Measurements from ENCODE around the gene ZCCHC17. TPM values are rescaled to one million over a fixed set of nuclear protein-coding genes. Genes with fewer than 3 reads are reported as not detected.
"Not testable (repeated sequence)": the region's sequence is repeated elsewhere in the genome, so short reads cannot be mapped to it uniquely, and the experiment has no call there.

Gene ZCCHC17
- total RNA-seq, 1 donor from 2014 or later, result 64.5 TPM

DNA sequence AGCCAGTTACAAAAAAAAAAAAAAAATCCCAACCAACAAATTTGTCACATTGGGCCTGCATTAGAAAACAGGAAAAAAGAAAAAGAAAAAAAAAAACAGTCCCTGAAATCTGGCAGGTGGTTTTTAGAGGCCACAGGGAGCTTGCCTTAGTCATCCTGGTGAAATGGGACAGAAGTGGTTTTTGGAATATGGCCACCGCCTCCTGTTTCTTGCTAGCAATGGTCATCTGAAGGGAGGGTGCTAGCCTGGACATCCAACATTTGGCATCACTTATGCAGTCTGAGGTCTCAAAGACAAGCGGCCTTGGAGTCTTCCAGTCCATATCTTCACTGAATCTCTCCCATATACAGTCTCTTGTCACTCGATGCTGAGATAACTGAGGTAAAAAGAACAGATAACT lies 37.1 kb upstream of the ZCCHC17 start:
- no peaks in the 10 kb centered on the region for H3K9me3 Mint-ChIP-seq (ENCODE audit: unreplicated experiment)
- DNase-seq, result no peak
- H3K27me3 Mint-ChIP-seq (ENCODE audit: unreplicated experiment), result no peaks in the 10 kb centered on the region
- H3K4me3 Mint-ChIP-seq (ENCODE audit: unreplicated experiment), result no peak overlapping the region
- no peak overlapping the region for H3K27ac Mint-ChIP-seq (ENCODE audit: unreplicated experiment)
- H3K4me1 Mint-ChIP-seq (ENCODE audit: low read depth, unreplicated experiment), result peaks cover 4% of the 10 kb centered on the region
- TF ChIP-seq CTCF (IDR thresholded peaks at IDR 0.05; ENCODE audit: partially characterized antibody, unreplicated experiment), result no peak
- H3K36me3 Mint-ChIP-seq (ENCODE audit: unreplicated experiment), result peaks cover 4% of the 10 kb centered on the region

DNA sequence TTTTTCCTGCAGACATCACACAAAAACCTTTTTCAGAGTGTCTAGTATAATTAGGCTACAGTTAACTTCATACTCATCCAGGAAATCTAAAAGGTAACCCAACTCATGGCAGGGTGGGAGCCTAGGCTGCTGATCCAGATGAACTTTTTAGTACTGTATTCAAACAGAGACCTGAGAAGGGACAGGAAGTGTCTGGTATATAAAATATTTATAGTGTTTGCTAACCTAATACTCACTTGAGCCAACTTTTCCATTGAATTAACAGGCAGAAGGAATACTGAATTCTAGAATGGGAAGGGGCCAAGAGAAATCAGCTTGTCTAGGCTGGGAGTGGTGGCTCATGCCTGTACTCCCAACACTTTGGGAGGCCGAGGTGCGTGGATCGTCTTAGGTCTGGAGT lies 34.9 kb upstream of the ZCCHC17 start:
- peaks cover 3% of the 10 kb centered on the region for H3K9me3 Mint-ChIP-seq (ENCODE audit: unreplicated experiment)
- peaks cover 2% of the 10 kb centered on the region for H3K4me1 Mint-ChIP-seq (ENCODE audit: low read depth, unreplicated experiment)
- H3K36me3 Mint-ChIP-seq (ENCODE audit: unreplicated experiment), result peaks cover 4% of the 10 kb centered on the region
- no peak overlapping the region for H3K27ac Mint-ChIP-seq (ENCODE audit: unreplicated experiment)
- DNase-seq, result no peak
- TF ChIP-seq CTCF (IDR thresholded peaks at IDR 0.05; ENCODE audit: partially characterized antibody, unreplicated experiment), result no peak
- no peak overlapping the region for H3K4me3 Mint-ChIP-seq (ENCODE audit: unreplicated experiment)
- no peaks in the 10 kb centered on the region for H3K27me3 Mint-ChIP-seq (ENCODE audit: unreplicated experiment)

DNA sequence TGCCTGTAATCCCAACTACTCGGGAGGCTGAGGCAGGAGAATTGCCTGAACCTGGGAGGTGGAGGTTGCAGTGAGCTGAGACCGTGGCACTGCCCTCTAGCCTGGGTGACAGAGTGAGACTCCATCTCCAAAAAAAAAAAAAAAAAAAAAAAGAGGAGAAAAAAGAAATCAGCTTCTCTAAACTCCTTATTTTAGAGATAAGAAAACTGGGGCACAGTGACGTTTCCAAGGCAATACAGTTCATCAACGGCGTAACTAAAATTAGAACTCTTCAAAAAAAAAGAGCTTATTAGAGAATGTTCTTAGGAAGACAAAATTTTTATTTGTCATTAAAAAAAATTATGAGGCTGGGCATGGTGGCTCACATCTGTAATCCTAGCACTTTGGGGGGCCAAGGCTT lies 34.4 kb upstream of the ZCCHC17 start:
- H3K4me1 Mint-ChIP-seq (ENCODE audit: low read depth, unreplicated experiment); DNase-seq; H3K27ac Mint-ChIP-seq (ENCODE audit: unreplicated experiment); H3K4me3 Mint-ChIP-seq (ENCODE audit: unreplicated experiment); H3K27me3 Mint-ChIP-seq (ENCODE audit: unreplicated experiment); H3K36me3 Mint-ChIP-seq (ENCODE audit: unreplicated experiment); H3K9me3 Mint-ChIP-seq (ENCODE audit: unreplicated experiment): not testable (repeated sequence)

DNA sequence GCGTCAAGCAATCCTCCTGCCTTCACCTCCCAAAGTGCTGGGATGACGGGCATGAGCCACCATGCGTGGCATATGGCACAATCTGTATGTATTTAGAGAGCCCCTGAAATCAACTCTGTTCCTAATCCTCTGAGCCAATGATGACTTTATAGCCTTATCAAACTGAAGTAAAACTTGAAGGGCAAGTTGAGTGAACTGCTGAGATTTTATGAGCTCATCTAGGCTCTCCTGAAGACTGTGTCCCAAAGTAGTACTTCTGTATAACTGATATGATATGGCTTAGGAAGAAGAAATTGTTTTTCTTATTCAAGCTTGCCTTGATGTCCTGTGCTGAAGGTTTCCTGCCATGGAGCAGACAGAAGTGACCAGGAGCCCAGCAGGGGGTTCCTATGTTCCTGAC lies 33.4 kb upstream of the ZCCHC17 start:
- Mint-ChIP-seq H3K4me1 (ENCODE audit: low read depth, unreplicated experiment) (peaks cover 2% of the 10 kb centered on the region), H3K36me3 (ENCODE audit: unreplicated experiment) (no peaks in the 10 kb centered on the region), H3K27ac (ENCODE audit: unreplicated experiment) (no peak overlapping the region), H3K9me3 (ENCODE audit: unreplicated experiment) (peaks cover 3% of the 10 kb centered on the region), H3K4me3 (ENCODE audit: unreplicated experiment) (no peak overlapping the region), H3K27me3 (ENCODE audit: unreplicated experiment) (no peaks in the 10 kb centered on the region)
- no peak for DNase-seq
- TF ChIP-seq CTCF (IDR thresholded peaks at IDR 0.05; ENCODE audit: partially characterized antibody, unreplicated experiment), result no peak

GRCh38 chr1:31264790-31265386 lies 31.9 kb upstream of the ZCCHC17 start:
- Mint-ChIP-seq H3K27me3 (ENCODE audit: unreplicated experiment) (no peaks in the 10 kb centered on the region), H3K9me3 (ENCODE audit: unreplicated experiment) (peaks cover 3% of the 10 kb centered on the region), H3K27ac (ENCODE audit: unreplicated experiment) (no peak overlapping the region), H3K36me3 (ENCODE audit: unreplicated experiment) (no peaks in the 10 kb centered on the region), H3K4me3 (ENCODE audit: unreplicated experiment) (no peak overlapping the region), H3K4me1 (ENCODE audit: low read depth, unreplicated experiment) (peaks cover 2% of the 10 kb centered on the region)
- no peak for DNase-seq
- no peak for TF ChIP-seq CTCF (IDR thresholded peaks at IDR 0.05; ENCODE audit: partially characterized antibody, unreplicated experiment)

Data from glutamatergic neuron (in vitro differentiated cells).